Measurements from ENCODE around the gene VWF.
"Not testable (repeated sequence)": the region's sequence is repeated elsewhere in the genome, so short reads cannot be mapped to it uniquely, and the experiment has no call there.

Gene VWF

GRCh38 chr12:6146509-6146908 lies 22.0 kb upstream of the VWF start:
- H3K4me3 ChIP-seq (ENCODE audit: low read length), result no peak overlapping the region
- no peaks in the 10 kb centered on the region for H3K27me3 ChIP-seq (replicated peaks; ENCODE audit: insufficient read depth, low read length)
- H2AFZ ChIP-seq (ENCODE audit: low read length), result no peak overlapping the region
- no peak overlapping the region for H3K9ac ChIP-seq (ENCODE audit: low read length)
- no peak overlapping the region for H3K4me2 ChIP-seq (ENCODE audit: low read depth, low read length)
- H3F3A ChIP-seq (ENCODE audit: insufficient read depth, low read length), result no peaks in the 10 kb centered on the region
- H3K36me3 ChIP-seq (replicated peaks; ENCODE audit: insufficient read depth, low read length), result no peaks in the 10 kb centered on the region
- no peaks in the 10 kb centered on the region for H3K4me1 ChIP-seq (ENCODE audit: low read length)
- DNase-seq, result no peak
- H3K9me2 ChIP-seq (replicated peaks; ENCODE audit: insufficient read depth, low read length), result no peaks in the 10 kb centered on the region
- H4K20me1 ChIP-seq (ENCODE audit: insufficient read depth, low read length), result no peaks in the 10 kb centered on the region
- no peak overlapping the region for H3K27ac ChIP-seq (ENCODE audit: low read length)
- no peaks in the 10 kb centered on the region for H3K79me2 ChIP-seq (ENCODE audit: low read length)
- H3K9me3 ChIP-seq (replicated peaks; ENCODE audit: insufficient read depth, low read length), result no peaks in the 10 kb centered on the region
- TF ChIP-seq EZH2phosphoT487 (IDR thresholded peaks at IDR 0.05; ENCODE audit: low read length) (no peak), EZH2 (optimal IDR thresholded peaks at IDR 0.05; ENCODE audit: low read depth, low read length) (no peak)
- TF ChIP-seq, protein P1, sequence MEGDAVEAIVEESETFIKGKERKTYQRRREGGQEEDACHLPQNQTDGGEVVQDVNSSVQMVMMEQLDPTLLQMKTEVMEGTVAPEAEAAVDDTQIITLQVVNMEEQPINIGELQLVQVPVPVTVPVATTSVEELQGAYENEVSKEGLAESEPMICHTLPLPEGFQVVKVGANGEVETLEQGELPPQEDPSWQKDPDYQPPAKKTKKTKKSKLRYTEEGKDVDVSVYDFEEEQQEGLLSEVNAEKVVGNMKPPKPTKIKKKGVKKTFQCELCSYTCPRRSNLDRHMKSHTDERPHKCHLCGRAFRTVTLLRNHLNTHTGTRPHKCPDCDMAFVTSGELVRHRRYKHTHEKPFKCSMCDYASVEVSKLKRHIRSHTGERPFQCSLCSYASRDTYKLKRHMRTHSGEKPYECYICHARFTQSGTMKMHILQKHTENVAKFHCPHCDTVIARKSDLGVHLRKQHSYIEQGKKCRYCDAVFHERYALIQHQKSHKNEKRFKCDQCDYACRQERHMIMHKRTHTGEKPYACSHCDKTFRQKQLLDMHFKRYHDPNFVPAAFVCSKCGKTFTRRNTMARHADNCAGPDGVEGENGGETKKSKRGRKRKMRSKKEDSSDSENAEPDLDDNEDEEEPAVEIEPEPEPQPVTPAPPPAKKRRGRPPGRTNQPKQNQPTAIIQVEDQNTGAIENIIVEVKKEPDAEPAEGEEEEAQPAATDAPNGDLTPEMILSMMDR (IDR thresholded peaks at IDR 0.05; ENCODE audit: low read length), result no peak

DNA sequence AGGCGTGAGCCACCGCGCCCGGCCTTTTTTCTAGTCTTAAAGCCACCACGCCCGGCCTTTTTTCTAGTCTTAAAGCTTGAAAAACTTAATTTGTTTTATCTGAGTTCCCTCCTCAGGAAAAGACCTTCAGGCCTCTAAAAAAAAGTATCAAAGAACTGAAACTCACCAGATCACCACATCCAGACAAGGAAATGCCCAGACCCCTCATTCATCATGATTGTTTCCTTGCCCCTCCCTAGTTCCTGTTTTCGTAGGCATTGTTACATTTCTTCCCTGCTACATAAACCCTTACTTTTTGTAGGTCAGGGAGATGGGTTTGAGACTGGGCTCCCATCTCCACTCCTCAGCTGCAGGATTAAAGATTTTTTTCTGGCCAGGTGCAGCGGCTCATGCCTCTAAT lies 21.1 kb upstream of the VWF start:
- Histone ChIP-seq H3F3A (ENCODE audit: insufficient read depth, low read length) (no peaks in the 10 kb centered on the region), H2AFZ (ENCODE audit: low read length) (no peak overlapping the region), H3K9me2 (replicated peaks; ENCODE audit: insufficient read depth, low read length) (no peaks in the 10 kb centered on the region), H3K9me3 (replicated peaks; ENCODE audit: insufficient read depth, low read length) (no peaks in the 10 kb centered on the region), H3K4me2 (ENCODE audit: low read depth, low read length) (no peak overlapping the region), H3K27ac (ENCODE audit: low read length) (no peak overlapping the region), H3K9ac (ENCODE audit: low read length) (no peak overlapping the region), H3K4me1 (ENCODE audit: low read length) (no peaks in the 10 kb centered on the region), H4K20me1 (ENCODE audit: insufficient read depth, low read length) (no peaks in the 10 kb centered on the region), H3K36me3 (replicated peaks; ENCODE audit: insufficient read depth, low read length) (no peaks in the 10 kb centered on the region), H3K4me3 (ENCODE audit: low read length) (no peak overlapping the region), H3K79me2 (ENCODE audit: low read length) (no peaks in the 10 kb centered on the region), H3K27me3 (replicated peaks; ENCODE audit: insufficient read depth, low read length) (no peaks in the 10 kb centered on the region)
- no peak for DNase-seq
- TF ChIP-seq EZH2phosphoT487 (IDR thresholded peaks at IDR 0.05; ENCODE audit: low read length), result no peak
- TF ChIP-seq, protein P1 (IDR thresholded peaks at IDR 0.05; ENCODE audit: low read length), result no peak
- TF ChIP-seq EZH2 (optimal IDR thresholded peaks at IDR 0.05; ENCODE audit: low read depth, low read length), result no peak

- no peak overlapping the region for H2AFZ ChIP-seq (ENCODE audit: low read length)
- H3K9me2 ChIP-seq (replicated peaks; ENCODE audit: insufficient read depth, low read length), result no peaks in the 10 kb centered on the region
- H3K9ac ChIP-seq (ENCODE audit: low read length), result no peak overlapping the region
- H3K4me1 ChIP-seq (ENCODE audit: low read length), result no peaks in the 10 kb centered on the region
- no peaks in the 10 kb centered on the region for H3K36me3 ChIP-seq (replicated peaks; ENCODE audit: insufficient read depth, low read length)
- no peak overlapping the region for H3K27ac ChIP-seq (ENCODE audit: low read length)
- no peaks in the 10 kb centered on the region for H3F3A ChIP-seq (ENCODE audit: insufficient read depth, low read length)
- no peak overlapping the region for H3K4me2 ChIP-seq (ENCODE audit: low read depth, low read length)
- H4K20me1 ChIP-seq (ENCODE audit: insufficient read depth, low read length), result no peaks in the 10 kb centered on the region
- no peak overlapping the region for H3K4me3 ChIP-seq (ENCODE audit: low read length)
- H3K9me3 ChIP-seq (replicated peaks; ENCODE audit: insufficient read depth, low read length), result no peaks in the 10 kb centered on the region
- H3K27me3 ChIP-seq (replicated peaks; ENCODE audit: insufficient read depth, low read length), result no peaks in the 10 kb centered on the region
- TF ChIP-seq, protein P1 (IDR thresholded peaks at IDR 0.05; ENCODE audit: low read length), result no peak
- TF ChIP-seq EZH2 (optimal IDR thresholded peaks at IDR 0.05; ENCODE audit: low read depth, low read length), result no peak
- TF ChIP-seq EZH2phosphoT487 (IDR thresholded peaks at IDR 0.05; ENCODE audit: low read length), result no peak
- H3K79me2 ChIP-seq (ENCODE audit: low read length), result no peaks in the 10 kb centered on the region
- DNase-seq, result no peak
These were observed 18.8 kb upstream of the VWF start for GRCh38 chr12:6143303-6143675.

- not testable (repeated sequence) for H3F3A ChIP-seq (ENCODE audit: insufficient read depth, low read length); H3K79me2 ChIP-seq (ENCODE audit: low read length); H3K9me3 ChIP-seq (replicated peaks; ENCODE audit: insufficient read depth, low read length); H3K4me3 ChIP-seq (ENCODE audit: low read length); H3K4me2 ChIP-seq (ENCODE audit: low read depth, low read length); H3K36me3 ChIP-seq (replicated peaks; ENCODE audit: insufficient read depth, low read length); H3K9me2 ChIP-seq (replicated peaks; ENCODE audit: insufficient read depth, low read length); H3K4me1 ChIP-seq (ENCODE audit: low read length); H3K9ac ChIP-seq (ENCODE audit: low read length); H2AFZ ChIP-seq (ENCODE audit: low read length); H3K27me3 ChIP-seq (replicated peaks; ENCODE audit: insufficient read depth, low read length); DNase-seq; H3K27ac ChIP-seq (ENCODE audit: low read length); H4K20me1 ChIP-seq (ENCODE audit: insufficient read depth, low read length)
These were observed 18.2 kb upstream of the VWF start for GRCh38 chr12:6142368-6143302.

GRCh38 chr12:6141731-6142367 lies 17.4 kb upstream of the VWF start:
- H3K9me3 ChIP-seq (replicated peaks; ENCODE audit: insufficient read depth, low read length); H3K27me3 ChIP-seq (replicated peaks; ENCODE audit: insufficient read depth, low read length); H3K27ac ChIP-seq (ENCODE audit: low read length); DNase-seq; H3K79me2 ChIP-seq (ENCODE audit: low read length); H3K4me1 ChIP-seq (ENCODE audit: low read length); H4K20me1 ChIP-seq (ENCODE audit: insufficient read depth, low read length); H3F3A ChIP-seq (ENCODE audit: insufficient read depth, low read length); H3K4me2 ChIP-seq (ENCODE audit: low read depth, low read length); H3K36me3 ChIP-seq (replicated peaks; ENCODE audit: insufficient read depth, low read length); H2AFZ ChIP-seq (ENCODE audit: low read length); H3K9me2 ChIP-seq (replicated peaks; ENCODE audit: insufficient read depth, low read length); H3K9ac ChIP-seq (ENCODE audit: low read length); H3K4me3 ChIP-seq (ENCODE audit: low read length): not testable (repeated sequence)

All from MM.1S (cell line).